DMS153 treated with DMSO at 0.1 percent for 48 hours (cell line): ENCODE results near the gene CZIB.
"Not testable (repeated sequence)": the region's sequence is repeated elsewhere in the genome, so short reads cannot be mapped to it uniquely, and the experiment has no call there.

Source experiments
- DNase-seq: peaks from one replicate; lab custom pipeline; 2025; ENCODE audit not compliant: unreplicated experiment; lab: John Stamatoyannopoulos, UW

Gene CZIB

DNA sequence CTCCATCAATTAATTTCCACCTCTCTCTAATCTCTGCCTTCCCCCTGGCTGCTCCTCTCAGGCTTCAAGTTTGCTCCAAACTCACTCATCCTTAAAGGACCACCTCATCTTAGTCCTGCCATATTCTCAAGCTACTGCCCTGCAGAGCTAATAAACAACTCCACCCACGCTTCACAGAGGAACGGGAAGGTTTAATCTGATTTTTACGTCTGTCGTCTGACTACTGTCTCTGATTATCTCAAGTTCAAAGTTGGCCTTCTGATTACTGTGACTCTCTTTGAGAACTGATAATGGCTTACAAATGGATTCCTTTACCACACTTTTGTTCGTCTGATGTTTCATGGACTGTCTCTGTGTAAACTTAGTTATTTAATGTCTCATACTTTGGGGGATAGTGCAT lies 31.4 kb downstream of the CZIB start:
- no peak for DNase-seq

- no peak for DNase-seq
Observed at GRCh38 chr1:53188099-53188498, 32.3 kb downstream of the CZIB start.

DNA sequence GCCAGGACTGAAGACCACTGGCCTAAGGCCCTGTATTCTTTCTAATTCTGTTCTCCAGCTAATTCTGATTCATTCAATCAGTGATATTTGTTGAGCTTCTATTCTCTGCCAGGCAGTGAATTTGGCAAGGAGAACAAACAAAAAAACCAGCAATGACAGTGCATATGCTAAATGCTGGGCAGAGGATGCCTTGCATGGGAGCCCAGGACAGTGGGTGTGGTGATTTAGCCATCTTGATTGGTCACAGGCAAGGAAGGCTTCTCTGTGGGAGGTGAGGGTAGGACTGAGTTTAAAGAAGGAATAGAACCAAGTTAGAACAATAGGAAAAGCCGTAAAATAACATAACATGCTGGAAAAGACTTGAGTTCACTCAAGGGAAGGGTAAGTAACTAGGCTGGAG lies 33.0 kb downstream of the CZIB start:
- no peak for DNase-seq

- DNase-seq, result no peak
Observed at GRCh38 chr1:53186533-53186932, 33.9 kb downstream of the CZIB start.

DNA sequence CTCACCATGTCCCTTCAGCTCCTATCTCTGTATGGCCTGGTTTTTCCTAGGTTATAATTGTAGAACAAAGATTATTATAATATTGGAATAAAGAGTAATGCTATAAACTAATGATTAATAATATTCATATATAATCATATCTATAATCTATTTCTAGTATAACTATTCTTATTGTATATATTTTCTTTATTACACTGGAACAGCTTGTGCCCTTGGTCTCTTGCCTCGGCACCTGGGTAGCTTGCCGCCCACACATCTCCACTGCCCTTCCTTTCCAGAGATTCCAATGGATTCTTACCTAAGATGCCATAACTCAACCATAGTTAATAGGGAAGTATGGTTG lies 34.5 kb downstream of the CZIB start:
- not testable (repeated sequence) for DNase-seq

DNA sequence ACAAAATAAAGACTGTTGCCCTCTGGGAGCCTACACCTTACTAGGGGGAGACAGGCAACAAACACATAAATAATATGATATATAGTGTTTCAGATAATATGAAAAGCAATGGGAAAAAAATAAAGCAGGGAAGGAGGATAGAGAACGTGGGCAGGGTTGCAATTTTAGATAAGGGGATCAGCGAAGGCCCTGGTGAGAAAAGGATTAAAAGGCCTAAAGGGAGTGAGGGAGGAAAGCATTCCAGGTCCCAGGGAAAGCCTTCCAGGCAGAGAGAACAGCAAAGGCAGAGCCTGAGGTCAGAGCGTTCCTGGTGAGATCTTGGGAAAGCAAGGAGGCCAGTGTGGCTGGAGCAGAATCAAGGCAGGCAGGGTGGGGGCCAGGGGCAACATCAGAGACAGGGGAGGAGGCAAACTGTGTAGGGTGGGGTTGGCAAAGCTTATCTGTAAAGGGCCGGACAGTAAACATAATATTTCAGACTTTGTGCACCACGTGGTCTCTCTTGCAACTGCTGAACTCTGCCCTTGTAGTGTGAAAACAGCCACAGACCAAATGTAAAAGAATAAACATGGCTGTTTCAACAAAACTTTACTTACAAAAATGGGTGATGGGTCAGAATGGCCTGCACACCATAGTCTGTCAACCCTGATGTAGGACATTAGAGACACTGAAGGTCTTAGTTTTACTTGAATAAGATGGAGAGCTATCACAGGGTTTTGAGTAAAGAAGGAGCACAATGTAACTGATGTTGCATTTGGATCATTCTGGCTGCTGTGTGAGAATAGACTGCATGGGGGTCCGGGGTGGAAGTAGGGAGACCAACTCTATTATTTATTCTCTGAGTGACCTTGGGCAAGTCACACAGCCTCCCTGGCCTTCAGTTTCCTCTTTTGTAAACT lies 37.1 kb downstream of the CZIB start:
- no peak for DNase-seq

- no peak for DNase-seq
Observed at GRCh38 chr1:53182716-53183094, 37.7 kb downstream of the CZIB start.

GRCh38 chr1:53182111-53182593 lies 38.3 kb downstream of the CZIB start:
- peak; percentile 54 for DNase-seq

DNA sequence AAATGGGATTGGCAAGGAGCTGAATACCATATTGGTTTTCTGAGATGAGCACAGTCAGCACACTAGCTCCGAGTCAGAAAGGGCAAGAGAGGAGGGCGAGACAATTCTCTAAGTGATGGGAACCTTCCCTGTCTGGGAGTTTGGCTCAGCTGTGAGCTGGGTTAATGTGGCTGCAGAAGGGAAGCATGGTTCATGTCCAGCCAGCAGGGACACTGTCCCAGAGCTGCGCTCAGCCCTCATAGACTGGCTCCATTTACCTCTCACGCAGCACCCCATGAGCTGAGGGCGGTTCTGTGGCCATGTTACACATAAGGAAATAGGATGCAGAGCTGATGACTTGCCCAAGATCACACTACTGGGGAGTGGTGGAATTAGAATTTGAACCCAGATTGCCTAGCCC lies 39.5 kb downstream of the CZIB start:
- no peak for DNase-seq

GRCh38 chr1:53180226-53180625 lies 40.2 kb downstream of the CZIB start:
- no peak for DNase-seq

DNA sequence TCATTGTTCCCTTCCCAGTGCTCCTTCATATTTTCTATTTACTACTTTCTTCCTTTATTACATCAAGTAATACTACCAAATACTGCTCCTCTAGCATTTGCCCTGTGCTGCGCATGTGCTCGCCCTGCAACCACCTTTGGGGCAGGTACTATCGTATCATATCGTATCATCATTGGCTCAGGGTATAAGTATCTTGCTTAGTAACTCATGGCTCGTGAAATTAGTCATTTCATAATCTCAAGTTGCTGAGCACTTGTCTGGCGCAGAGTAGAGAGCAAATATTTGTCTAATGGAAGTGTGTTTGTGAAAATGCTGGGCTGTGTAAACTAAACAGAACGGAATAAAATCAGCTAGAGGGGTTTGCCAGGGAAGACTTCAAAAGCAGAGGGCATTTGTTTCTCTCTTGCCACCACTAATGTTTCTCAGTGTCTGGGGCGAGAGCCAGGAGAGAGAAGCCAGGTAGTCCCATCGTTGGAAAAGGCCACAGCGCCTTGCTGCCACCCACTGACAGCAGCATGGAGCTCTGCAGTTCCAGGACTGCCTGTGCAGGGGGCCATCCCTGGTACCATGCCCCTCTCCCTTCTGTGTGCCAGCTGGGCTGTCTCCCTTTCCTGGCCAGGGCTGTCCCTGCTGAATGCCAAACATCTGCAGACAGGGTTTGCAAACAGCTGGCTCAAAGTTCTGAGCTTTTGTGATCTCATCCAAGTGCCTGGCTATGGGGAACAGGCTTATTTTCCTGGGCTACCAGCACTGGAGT lies 43.8 kb downstream of the CZIB start:
- DNase-seq, result peak; percentile 75

- no peak for DNase-seq
Observed at GRCh38 chr1:53174971-53175913, 45.2 kb downstream of the CZIB start.

DNA sequence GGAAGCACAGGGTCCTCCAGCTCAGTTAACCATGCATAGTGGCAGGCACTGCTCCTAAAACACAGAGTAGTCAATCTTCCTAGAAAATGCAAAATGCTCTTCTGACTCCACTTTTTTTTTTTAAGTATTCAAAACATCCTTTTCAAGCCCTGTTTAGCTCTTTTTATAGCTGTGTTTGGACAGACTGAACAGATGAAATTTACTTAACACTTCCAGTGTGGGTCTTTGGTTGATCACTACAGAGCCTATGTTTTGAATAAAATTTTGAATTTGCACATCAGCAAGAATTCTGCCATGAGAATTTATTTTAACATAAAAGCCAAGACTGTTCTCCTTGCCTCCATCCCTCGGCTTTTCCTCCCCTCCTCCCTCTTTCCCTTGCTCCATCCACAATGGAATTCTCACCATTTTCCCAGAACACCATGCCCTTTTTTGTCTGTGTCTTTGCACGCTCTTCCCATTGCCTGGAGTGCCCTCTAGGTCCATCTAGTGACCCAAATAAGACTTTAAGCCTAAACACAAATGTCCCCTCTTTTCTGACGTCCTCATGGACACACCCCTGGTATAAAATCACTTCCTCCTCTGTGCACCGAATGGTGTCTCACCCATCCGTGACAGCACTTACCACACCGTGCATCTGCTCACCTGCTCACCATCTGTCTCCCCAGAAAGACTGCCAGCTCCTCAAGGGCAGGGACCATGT lies 47.9 kb downstream of the CZIB start:
- DNase-seq, result no peak

DNA sequence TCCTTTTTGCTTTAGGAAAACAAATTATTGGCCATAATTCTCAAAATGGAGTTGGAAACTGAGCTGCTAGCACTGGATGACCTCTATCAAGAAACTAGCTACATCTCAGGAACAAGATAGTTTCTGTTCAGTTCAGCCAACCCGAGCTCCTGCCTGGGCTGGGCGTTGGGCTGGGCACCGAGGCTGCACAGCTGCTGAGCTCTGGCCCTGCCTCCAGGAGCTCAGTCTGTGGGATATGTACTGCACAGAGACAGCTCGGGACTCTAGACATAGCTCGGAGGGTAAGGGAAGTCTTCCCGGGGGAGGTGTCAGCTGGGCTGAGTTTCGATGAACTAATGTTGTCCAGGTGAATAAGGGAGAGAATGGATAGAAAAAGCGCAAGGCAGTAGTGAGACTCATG lies 53.5 kb downstream of the CZIB start:
- DNase-seq, result no peak

DNA sequence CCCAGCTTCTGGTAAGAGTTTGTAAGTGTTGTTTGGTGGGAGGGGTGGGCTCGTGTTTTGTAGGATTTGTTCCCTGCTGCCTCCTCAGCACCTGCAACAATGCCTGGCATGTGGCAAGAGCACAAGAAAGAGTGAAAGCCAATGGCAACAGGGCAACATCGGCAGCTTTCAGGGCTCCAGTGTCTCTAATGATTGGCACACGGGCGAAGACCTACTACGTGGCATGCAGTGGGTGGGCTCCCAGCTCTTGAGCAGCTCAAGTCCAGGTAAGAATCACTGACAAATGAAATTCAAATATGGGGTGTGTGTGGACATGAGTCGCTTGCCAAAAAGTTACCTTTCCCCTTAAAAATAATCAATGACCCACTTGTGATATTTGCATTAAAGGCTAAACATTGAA lies 54.1 kb downstream of the CZIB start:
- DNase-seq, result no peak

DNA sequence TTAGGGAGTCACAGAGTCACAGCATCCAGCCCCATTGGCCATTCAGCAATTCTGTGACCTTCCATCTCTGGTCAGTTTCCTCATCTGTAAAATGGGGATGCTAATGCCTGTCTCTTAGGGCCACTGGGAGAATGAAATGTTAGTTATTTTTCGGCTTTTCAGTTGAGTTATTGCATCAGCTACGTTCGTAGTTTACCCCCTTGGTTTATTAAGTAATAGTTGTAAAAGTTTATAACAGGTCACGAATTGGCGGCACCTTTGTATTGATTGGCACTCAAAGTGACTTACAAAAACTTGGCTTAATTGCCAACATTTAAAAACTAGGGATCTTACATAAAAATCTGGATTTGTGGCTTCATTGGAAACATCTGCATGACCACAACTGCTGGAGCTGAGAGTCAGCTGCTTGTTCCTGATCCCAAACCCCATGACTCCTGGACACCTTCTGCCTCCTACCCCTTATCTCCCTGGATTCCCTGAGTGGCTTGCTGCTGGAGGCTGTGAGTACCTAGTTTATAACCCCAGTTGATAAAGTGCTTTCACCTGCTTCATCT lies 54.9 kb downstream of the CZIB start:
- DNase-seq, result no peak
